HepG2 (cell line): Measurements from ENCODE around the gene CSKMT. TPM values are rescaled to one million over a fixed set of nuclear protein-coding genes. Genes with fewer than 3 reads are reported as not detected.
A peak's percentile ranks its signal among the peaks of the same experiment; 100 is the strongest.

ENCODE experiments used
- CBX1 ChIP-seq: IDR thresholded peaks from one replicate; pipeline ENCODE4 v1.6.1; 2016; ENCODE audit warnings: antibody characterized with exemption, low read depth
- FOXC1 ChIP-seq: sonication (generic); formaldehyde crosslinking; IDR thresholded peaks from 2 replicates; pipeline ENCODE4 v1.8.0; 2022; ENCODE audit warnings: mild to moderate bottlenecking, missing genetic modification reagents, borderline replicate concordance
- HDAC2 ChIP-seq: sonication (generic); formaldehyde crosslinking; IDR thresholded peaks from 2 replicates; pipeline ENCODE4 v1.4.0; 2020; ENCODE audit warnings: missing genetic modification reagents
- KDM6A ChIP-seq: IDR thresholded peaks from 2 replicates; pipeline ENCODE4 v1.6.1; 2016; ENCODE audit warnings: low read depth
- KLF11 ChIP-seq: IDR thresholded peaks from 2 replicates; pipeline ENCODE4 v1.6.1; 2016; ENCODE audit warnings: missing compliant biosample characterization
- RNF2 ChIP-seq: fragments of 450-650 bp; conservative IDR thresholded peaks from 2 replicates; pipeline ENCODE4 v1.6.1; 2016; ENCODE audit warnings: low read depth
- SMAD3 ChIP-seq: sonication (generic); formaldehyde crosslinking; IDR thresholded peaks from 2 replicates; pipeline ENCODE4 v1.4.0; 2020; ENCODE audit warnings: missing genetic modification reagents
- SOX6 ChIP-seq, 2 experiments: fragments of 450-650 bp in 1 of 2; sonication (generic) in 1 of 2; formaldehyde crosslinking in 1 of 2; IDR thresholded peaks; 2 replicates each; pipeline versions ENCODE4 v1.4.0 to v1.6.1; 2017 to 2020; ENCODE audit warnings: antibody characterized with exemption in 1 of 2, mild to moderate bottlenecking in 1 of 2, missing genetic modification reagents in 1 of 2
- TARDBP ChIP-seq: sonication (generic); formaldehyde crosslinking; IDR thresholded peaks from 2 replicates; pipeline ENCODE4 v1.8.0; 2022; ENCODE audit warnings: mild to moderate bottlenecking, missing genetic modification reagents
- YEATS4 ChIP-seq: sonication (generic); formaldehyde crosslinking; IDR thresholded peaks from 2 replicates; pipeline ENCODE4 v1.4.0; 2020; ENCODE audit warnings: missing genetic modification reagents, borderline replicate concordance
- ZSCAN20 ChIP-seq: sonication (generic); formaldehyde crosslinking; IDR thresholded peaks from 2 replicates; pipeline ENCODE4 v1.4.0; 2020; ENCODE audit warnings: missing genetic modification reagents, mild to moderate bottlenecking, borderline replicate concordance
- polyA plus RNA-seq, 8 experiments: library from polyadenylated mRNA; depleted of rRNA in 3 of 8; stranded (reverse) in 7 of 8; unstranded in 1 of 8; fragments of >200 nt; fragmentation: Illumina TruSeq in 4 of 8; extraction: Trizol in 4 of 8; gene quantifications; 2 replicates each; pipeline versions ENCODE4 v1.2.1 to v1.2.3, GENCODE V29; 2011 to 2016; ENCODE audit warnings: low read depth in 4 of 8, missing spikeins in 1 of 8, mixed read lengths in 1 of 8; ENCODE audit not compliant: insufficient read depth in 1 of 8
- total RNA-seq, 5 experiments: library from RNA; depleted of rRNA; stranded (reverse); fragments of >200 nt; fragmentation: Illumina TruSeq; extraction: Trizol; gene quantifications; 2 replicates each; pipeline ENCODE4 v1.2.3, GENCODE V29; 2016; ENCODE audit warnings: low read depth in 1 of 5
- TF ChIP-seq, protein P1 (sequence below): sonication (generic); formaldehyde crosslinking; IDR thresholded peaks from 2 replicates; pipeline ENCODE4 v1.4.0; 2020; ENCODE audit warnings: mild to moderate bottlenecking, missing genetic modification reagents
- TF ChIP-seq, protein P2 (sequence below): sonication (generic); formaldehyde crosslinking; IDR thresholded peaks from 2 replicates; pipeline ENCODE4 v1.4.0; 2020; ENCODE audit warnings: low read depth, missing genetic modification reagents

CSKMT gene
- total and polyA plus RNA-seq, 2 of the 13 experiments (the other 11 are each of a cell fraction or from before 2014, with no cell fraction given) = 7.6 to 31.8 TPM

DNA sequence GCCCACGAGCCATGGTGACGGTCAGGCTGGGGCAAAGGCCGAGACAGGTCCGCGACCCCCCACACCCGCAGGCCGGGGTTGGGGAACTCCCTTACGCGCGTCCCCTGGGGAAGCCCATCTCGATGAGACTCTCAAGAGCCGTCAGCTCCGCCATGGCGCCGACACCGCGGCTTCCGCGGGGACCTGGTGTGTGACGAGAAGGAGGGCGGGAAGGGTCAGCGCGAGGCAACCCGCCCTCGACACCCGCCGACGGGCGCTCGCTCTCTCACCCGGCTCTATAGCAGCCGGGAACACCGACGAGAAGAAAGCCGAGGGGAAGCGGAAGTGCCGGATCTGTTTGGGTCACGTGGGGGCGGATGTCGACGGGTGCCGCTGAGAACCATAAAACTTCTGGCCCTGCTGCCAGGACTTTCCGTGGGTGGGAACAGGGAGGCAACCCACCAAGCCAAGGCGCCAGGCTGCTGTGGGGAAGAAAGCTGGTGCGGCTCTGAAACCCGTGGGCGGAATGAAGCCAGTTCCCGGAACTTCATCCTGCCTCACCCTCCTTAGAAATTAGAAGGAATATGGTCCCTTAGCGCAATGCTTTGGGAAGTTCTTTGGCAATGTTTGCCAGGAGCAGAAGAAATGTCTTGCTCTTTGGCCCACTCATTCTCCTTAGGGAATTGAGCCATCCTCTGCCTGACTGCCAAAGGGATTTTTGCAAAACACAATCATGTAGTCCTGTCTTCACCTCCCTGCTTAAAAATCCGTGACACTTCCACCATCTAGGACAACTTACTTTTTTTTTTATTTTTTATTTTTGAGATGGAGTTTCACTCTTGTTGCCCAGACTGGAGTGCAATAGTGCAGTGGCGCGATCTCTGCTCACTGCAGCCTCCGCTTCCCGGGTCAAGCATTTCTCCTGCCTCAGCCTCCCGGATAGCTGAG is 13.9 kb downstream of the CSKMT start, which contains the start of gene UBXN1 (continued):
- TF ChIP-seq, protein P1, sequence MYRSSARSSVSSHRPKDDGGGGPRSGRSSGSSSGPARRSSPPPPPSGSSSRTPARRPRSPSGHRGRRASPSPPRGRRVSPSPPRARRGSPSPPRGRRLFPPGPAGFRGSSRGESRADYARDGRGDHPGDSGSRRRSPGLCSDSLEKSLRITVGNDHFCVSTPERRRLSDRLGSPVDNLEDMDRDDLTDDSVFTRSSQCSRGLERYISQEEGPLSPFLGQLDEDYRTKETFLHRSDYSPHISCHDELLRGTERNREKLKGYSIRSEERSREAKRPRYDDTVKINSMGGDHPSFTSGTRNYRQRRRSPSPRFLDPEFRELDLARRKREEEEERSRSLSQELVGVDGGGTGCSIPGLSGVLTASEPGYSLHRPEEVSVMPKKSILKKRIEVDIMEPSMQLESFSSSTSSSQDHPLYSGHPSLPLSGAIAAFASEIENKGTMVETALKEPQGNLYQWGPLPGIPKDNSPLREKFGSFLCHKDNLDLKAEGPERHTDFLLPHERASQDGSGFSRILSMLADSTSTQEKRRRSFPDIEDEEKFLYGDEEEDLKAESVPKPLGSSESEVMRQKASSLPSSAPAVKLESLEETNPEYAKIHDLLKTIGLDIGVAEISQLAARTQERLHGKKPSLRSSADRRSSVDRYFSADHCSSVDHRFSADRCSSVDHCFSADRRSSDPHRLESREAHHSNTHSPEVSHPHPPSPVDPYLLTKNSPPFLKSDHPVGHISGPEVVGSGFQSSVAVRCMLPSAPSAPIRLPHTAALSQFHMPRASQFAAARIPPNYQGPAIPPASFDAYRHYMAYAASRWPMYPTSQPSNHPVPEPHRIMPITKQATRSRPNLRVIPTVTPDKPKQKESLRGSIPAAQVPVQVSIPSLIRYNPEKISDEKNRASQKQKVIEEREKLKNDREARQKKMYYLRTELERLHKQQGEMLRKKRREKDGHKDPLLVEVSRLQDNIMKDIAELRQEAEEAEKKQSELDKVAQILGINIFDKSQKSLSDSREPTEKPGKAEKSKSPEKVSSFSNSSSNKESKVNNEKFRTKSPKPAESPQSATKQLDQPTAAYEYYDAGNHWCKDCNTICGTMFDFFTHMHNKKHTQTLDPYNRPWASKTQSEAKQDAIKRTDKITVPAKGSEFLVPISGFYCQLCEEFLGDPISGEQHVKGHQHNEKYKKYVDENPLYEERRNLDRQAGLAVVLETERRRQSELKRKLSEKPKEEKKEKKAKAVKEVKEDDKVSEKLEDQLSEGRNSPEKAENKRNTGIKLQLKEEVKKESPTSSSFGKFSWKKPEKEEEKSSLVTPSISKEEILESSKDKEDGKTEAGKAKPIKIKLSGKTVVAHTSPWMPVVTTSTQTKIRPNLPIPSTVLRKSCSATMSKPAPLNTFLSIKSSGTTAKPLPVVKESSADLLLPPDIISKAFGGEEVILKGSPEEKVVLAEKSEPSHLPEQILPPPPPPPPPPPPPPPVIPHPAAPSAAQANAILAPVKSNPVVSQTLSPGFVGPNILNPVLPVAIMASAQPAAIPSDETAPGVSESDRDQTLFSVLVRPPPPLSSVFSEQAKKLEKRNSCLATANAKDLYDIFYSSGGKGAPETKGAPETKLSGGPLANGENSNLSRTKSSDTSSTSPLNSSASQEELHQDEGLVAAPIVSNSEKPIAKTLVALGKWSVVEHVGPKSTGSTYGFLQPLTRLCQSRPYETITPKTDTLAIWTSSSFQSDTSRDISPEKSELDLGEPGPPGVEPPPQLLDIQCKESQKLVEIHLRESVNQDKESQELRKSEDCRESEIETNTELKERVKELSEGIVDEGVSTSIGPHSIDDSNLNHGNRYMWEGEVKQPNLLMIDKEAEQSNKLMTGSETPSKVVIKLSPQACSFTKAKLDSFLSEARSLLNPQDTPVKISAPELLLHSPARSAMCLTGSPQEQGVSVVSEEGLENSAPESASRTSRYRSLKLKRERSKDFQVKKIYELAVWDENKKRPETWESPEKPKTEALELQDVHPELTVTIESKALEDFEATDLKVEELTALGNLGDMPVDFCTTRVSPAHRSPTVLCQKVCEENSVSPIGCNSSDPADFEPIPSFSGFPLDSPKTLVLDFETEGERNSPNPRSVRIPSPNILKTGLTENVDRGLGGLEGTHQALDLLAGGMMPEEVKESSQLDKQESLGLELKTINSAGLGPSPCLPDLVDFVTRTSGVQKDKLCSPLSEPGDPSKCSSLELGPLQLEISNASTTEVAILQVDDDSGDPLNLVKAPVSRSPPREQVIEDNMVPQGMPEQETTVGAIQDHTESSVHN (CRISPR knock-in tag) = no peak
- TF ChIP-seq FOXC1 (CRISPR knock-in tag) (peak; percentile 29; the same call in 1 of the 2 replicates), KLF11 (CRISPR knock-in tag) (peak; percentile 74), KDM6A (no peak), SMAD3 (CRISPR knock-in tag) (peak; percentile 84), ZSCAN20 (CRISPR knock-in tag) (0 out of 2 replicates have a peak, but pooled peaks have one; percentile 12), RNF2 (no peak), HDAC2 (CRISPR knock-in tag) (peak; percentile 72), SOX6 (IDR thresholded peaks at IDR 0.05) (no peak), SOX6 (CRISPR knock-in tag; IDR thresholded peaks at IDR 0.05) (peak; percentile 59; the same call in 1 of the 2 replicates), YEATS4 (CRISPR knock-in tag) (peak; percentile 75; the same call in 1 of the 2 replicates), CBX1 (peak; percentile 81), TARDBP (CRISPR knock-in tag) (peak; percentile 86)
- TF ChIP-seq, protein P2, sequence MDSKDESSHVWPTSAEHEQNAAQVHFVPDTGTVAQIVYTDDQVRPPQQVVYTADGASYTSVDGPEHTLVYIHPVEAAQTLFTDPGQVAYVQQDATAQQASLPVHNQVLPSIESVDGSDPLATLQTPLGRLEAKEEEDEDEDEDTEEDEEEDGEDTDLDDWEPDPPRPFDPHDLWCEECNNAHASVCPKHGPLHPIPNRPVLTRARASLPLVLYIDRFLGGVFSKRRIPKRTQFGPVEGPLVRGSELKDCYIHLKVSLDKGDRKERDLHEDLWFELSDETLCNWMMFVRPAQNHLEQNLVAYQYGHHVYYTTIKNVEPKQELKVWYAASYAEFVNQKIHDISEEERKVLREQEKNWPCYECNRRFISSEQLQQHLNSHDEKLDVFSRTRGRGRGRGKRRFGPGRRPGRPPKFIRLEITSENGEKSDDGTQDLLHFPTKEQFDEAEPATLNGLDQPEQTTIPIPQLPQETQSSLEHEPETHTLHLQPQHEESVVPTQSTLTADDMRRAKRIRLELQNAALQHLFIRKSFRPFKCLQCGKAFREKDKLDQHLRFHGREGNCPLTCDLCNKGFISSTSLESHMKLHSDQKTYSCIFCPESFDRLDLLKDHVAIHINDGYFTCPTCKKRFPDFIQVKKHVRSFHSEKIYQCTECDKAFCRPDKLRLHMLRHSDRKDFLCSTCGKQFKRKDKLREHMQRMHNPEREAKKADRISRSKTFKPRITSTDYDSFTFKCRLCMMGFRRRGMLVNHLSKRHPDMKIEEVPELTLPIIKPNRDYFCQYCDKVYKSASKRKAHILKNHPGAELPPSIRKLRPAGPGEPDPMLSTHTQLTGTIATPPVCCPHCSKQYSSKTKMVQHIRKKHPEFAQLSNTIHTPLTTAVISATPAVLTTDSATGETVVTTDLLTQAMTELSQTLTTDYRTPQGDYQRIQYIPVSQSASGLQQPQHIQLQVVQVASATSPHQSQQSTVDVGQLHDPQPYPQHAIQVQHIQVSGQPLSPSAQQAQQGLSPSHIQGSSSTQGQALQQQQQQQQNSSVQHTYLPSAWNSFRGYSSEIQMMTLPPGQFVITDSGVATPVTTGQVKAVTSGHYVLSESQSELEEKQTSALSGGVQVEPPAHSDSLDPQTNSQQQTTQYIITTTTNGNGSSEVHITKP (CRISPR knock-in tag) = peak; percentile 27; the same call in 1 of the 2 replicates
